Transverse colon (tissue), 4 donors: ENCODE data around the gene ZNF385D. TPM values are rescaled to one million over a fixed set of nuclear protein-coding genes. Genes with fewer than 3 reads are reported as not detected.

Experiments used
- DNase-seq: peaks from one replicate; pipeline ENCODE4 v3.0.0-alpha.2; 2019
- H3K27ac ChIP-seq, 4 donors: fragments of 200-600 bp; sonication (generic); 2 replicates each; pipeline ENCODE4 v1.5.1; 2016 to 2018; ENCODE audit warnings: inconsistent platforms in 4 of 4
- H3K27me3 ChIP-seq: fragments of 200-600 bp; sonication (generic); 2 replicates; pipeline ENCODE4 v1.5.1; 2017; ENCODE audit warnings: inconsistent platforms
- H3K36me3 ChIP-seq, 4 donors: fragments of 200-600 bp; sonication (generic); 2 replicates each; pipeline ENCODE4 v1.5.1; 2017 to 2019; ENCODE audit warnings: inconsistent platforms in 4 of 4
- H3K4me1 ChIP-seq, 4 donors: fragments of 200-600 bp; sonication (generic); 2 replicates each; pipeline ENCODE4 v1.5.1; 2017 to 2020; ENCODE audit warnings: inconsistent platforms in 4 of 4
- H3K4me3 ChIP-seq, 4 donors: fragments of 200-600 bp; sonication (generic); 1 replicate in 1 of 4; 2 replicates in 3 of 4; pipeline versions ENCODE4 v1.5.1 to v1.6.1; 2017 to 2019; ENCODE audit warnings: inconsistent platforms in 4 of 4
- H3K9me3 ChIP-seq, 2 donors: fragments of 200-600 bp; sonication (generic); 2 replicates each; pipeline ENCODE4 v1.5.1; 2017 to 2019; ENCODE audit warnings: inconsistent platforms in 2 of 2
- EP300 ChIP-seq: sonication (generic); formaldehyde crosslinking; IDR thresholded peaks from one replicate; pipeline ENCODE4 v1.6.1; 2017; ENCODE audit warnings: antibody characterized with exemption, low read depth
- POLR2A ChIP-seq: fragments of 450-650 bp; IDR thresholded peaks from one replicate; pipeline ENCODE4 v1.6.1; 2016; ENCODE audit warnings: antibody characterized with exemption, mild to moderate bottlenecking, moderate library complexity
- POLR2AphosphoS5 ChIP-seq, 3 donors: sonication (generic); formaldehyde crosslinking; IDR thresholded peaks; one replicate each; pipeline ENCODE4 v1.6.1; 2016; ENCODE audit warnings: antibody characterized with exemption in 3 of 3
- WGBS, 2 donors: methylation state at CpG; one replicate each; pipeline ENCODE4 v1.1.5; 2018; ENCODE audit warnings: low coverage in 1 of 2; 5-methylcytosine and 5-hydroxymethylcytosine counted together
- in situ Hi-C, 4 donors: fragments of 200-750 bp; cut with MboI; loops; one replicate each; pipeline versions ENCODE4 v1.15.0 to v1.15.1; 2017; ENCODE audit warnings: low sequenced_read_pairs in 3 of 4, low pct_ligation_motif_present in 1 of 4, low pct_unique_long_range_greater_than_20kb in 1 of 4
- intact Hi-C: fragments of 100-400 bp; cut with DNase I; formaldehyde crosslinking; loops from one replicate; pipeline ENCODE4 v1.15.1; 2023; ENCODE audit warnings: low total_unique reads
- total RNA-seq, 4 donors: library from RNA; depleted of rRNA; stranded (reverse); fragments of >200 nt; gene quantifications; one replicate each; pipeline ENCODE4 v1.1.0, GENCODE V29; 2016
- TF ChIP-seq, protein P1 (sequence below), 5 experiments: fragments of 200-600 bp in 3 of 5; fragments of 450-650 bp in 2 of 5; sonication (generic) in 3 of 5; IDR thresholded peaks; 1 replicate in 2 of 5; 2 replicates in 3 of 5; pipeline ENCODE4 v1.5.1; 2016 to 2017; ENCODE audit warnings: antibody characterized with exemption in 5 of 5, inconsistent platforms in 3 of 5, mild to moderate bottlenecking in 2 of 5, moderate library complexity in 1 of 5

ZNF385D gene
- total RNA-seq, 4 donors from 2014 or later, result 0.40 to 0.75 (median 0.52) TPM

- no peak overlapping the region for H3K4me3 ChIP-seq
- H3K4me1 ChIP-seq, result no peaks in the 10 kb centered on the region
- no peak overlapping the region for H3K27ac ChIP-seq
- TF ChIP-seq EP300, result no peak
- TF ChIP-seq, protein P1, sequence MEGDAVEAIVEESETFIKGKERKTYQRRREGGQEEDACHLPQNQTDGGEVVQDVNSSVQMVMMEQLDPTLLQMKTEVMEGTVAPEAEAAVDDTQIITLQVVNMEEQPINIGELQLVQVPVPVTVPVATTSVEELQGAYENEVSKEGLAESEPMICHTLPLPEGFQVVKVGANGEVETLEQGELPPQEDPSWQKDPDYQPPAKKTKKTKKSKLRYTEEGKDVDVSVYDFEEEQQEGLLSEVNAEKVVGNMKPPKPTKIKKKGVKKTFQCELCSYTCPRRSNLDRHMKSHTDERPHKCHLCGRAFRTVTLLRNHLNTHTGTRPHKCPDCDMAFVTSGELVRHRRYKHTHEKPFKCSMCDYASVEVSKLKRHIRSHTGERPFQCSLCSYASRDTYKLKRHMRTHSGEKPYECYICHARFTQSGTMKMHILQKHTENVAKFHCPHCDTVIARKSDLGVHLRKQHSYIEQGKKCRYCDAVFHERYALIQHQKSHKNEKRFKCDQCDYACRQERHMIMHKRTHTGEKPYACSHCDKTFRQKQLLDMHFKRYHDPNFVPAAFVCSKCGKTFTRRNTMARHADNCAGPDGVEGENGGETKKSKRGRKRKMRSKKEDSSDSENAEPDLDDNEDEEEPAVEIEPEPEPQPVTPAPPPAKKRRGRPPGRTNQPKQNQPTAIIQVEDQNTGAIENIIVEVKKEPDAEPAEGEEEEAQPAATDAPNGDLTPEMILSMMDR (IDR thresholded peaks at IDR 0.05), result no peak
- TF ChIP-seq POLR2A, result no peak
- TF ChIP-seq POLR2AphosphoS5 (IDR thresholded peaks at IDR 0.05), result no peak
- intact Hi-C loops (no loop called here), in situ Hi-C loops (no loop called here)
- no peaks in the 10 kb centered on the region for H3K27me3 ChIP-seq
- DNase-seq, result no peak
- H3K9me3 ChIP-seq, result no peaks in the 10 kb centered on the region
- H3K36me3 ChIP-seq, result no peaks in the 10 kb centered on the region
These were observed 68.8 kb downstream of the ZNF385D start for GRCh38 chr3:21682206-21682605.

GRCh38 chr3:21673393-21673792, 77.6 kb downstream of the ZNF385D start:
- no peaks in the 10 kb centered on the region for H3K36me3 ChIP-seq
- H3K27ac ChIP-seq, result no peak overlapping the region
- H3K9me3 ChIP-seq, result no peaks in the 10 kb centered on the region
- DNase-seq, result no peak
- H3K27me3 ChIP-seq, result no peaks in the 10 kb centered on the region
- TF ChIP-seq POLR2A (no peak), POLR2AphosphoS5 (IDR thresholded peaks at IDR 0.05) (no peak), EP300 (no peak)
- TF ChIP-seq, protein P1 (IDR thresholded peaks at IDR 0.05), result no peak
- H3K4me1 ChIP-seq, result no peaks in the 10 kb centered on the region
- 60 to 69% methylated on average over 2 to 3 of the region's 3 CpGs for WGBS, 2 donors
- no peak overlapping the region for H3K4me3 ChIP-seq
- intact Hi-C loops (no loop called here), in situ Hi-C loops (no loop called here)

GRCh38 chr3:21672303-21672702, 78.7 kb downstream of the ZNF385D start:
- Histone ChIP-seq H3K4me1 (no peaks in the 10 kb centered on the region), H3K27me3 (no peaks in the 10 kb centered on the region), H3K27ac (no peak overlapping the region), H3K9me3 (no peaks in the 10 kb centered on the region), H3K4me3 (no peak overlapping the region), H3K36me3 (no peaks in the 10 kb centered on the region)
- in situ Hi-C loops, result no loop called here
- intact Hi-C loops, result no loop called here
- TF ChIP-seq POLR2A (no peak), EP300 (no peak), POLR2AphosphoS5 (IDR thresholded peaks at IDR 0.05) (no peak)
- TF ChIP-seq, protein P1 (IDR thresholded peaks at IDR 0.05), result no peak
- 20 to 54% methylated on average over 1 of the region's 1 CpG for WGBS, 2 donors
- no peak for DNase-seq

DNA sequence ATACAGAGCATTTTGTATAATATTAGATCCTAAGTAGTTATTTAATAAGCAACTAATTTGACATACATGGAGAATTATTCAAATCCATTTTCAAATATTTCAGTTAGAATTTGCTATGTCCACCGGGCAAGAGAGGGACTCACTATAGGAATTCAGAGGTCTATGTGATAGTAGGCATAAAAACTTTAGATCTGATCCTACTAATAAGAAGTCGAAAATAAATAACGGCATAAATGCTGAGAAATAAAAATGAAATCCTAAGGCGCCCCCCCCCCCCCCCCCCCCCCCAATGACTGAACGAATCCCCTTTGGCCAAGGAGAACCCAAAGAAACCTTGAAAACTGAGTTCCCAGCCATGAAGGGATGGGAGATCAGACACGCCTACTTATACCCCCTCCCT, 80.6 kb downstream of the ZNF385D start:
- TF ChIP-seq POLR2AphosphoS5 (IDR thresholded peaks at IDR 0.05), result no peak
- TF ChIP-seq POLR2A, result no peak
- TF ChIP-seq EP300, result no peak
- TF ChIP-seq, protein P1 (IDR thresholded peaks at IDR 0.05), result no peak
- WGBS, 2 donors, result 73 to 78% methylated on average over 6 of the region's 6 CpGs
- H3K27ac ChIP-seq, result no peak overlapping the region
- H3K9me3 ChIP-seq, result no peaks in the 10 kb centered on the region
- intact Hi-C loops (no loop called here), in situ Hi-C loops (no loop called here)
- no peaks in the 10 kb centered on the region for H3K36me3 ChIP-seq
- no peaks in the 10 kb centered on the region for H3K27me3 ChIP-seq
- DNase-seq, result no peak
- no peak overlapping the region for H3K4me3 ChIP-seq
- H3K4me1 ChIP-seq, result no peaks in the 10 kb centered on the region
